Activated naive CD8-positive, alpha-beta T cell treated with anti-CD3 and anti-CD28 coated beads, Interleukin-2, amount 50 U/mL, for 16 hours (primary cell): ENCODE results near the gene CRELD2.
A peak's percentile ranks its signal among the peaks of the same experiment; 100 is the strongest.

Experiments used
- DNase-seq: peaks from one replicate; pipeline ENCODE4 v3.0.0-alpha.2; 2020; ENCODE audit warnings: low read depth, low spot score

CRELD2 gene

DNA sequence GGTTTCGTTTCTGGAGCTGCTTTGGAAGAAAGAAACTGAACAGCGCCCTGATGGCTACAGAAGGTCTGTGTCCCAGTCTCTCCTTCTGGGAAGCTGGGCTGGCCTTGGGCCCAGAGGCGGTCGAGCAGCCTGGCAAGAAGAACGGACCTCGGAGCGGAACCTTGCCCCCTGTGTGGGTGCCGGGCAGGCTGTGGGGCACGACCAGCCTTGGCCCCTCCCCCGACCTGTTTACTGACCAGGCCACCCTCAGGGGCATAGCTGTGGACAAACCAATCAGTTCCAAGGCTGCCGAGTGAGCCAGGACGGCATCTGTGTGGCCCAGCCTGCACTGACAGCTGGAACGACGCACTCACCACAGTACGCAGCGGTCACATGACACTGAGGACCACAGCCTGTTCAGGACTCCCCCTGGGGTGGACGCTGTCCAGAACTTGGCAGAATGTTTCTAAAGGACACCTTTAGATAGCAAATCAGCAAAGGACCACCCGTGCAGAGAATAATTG, 49.3 kb downstream of the CRELD2 start:
- no peak for DNase-seq

DNA sequence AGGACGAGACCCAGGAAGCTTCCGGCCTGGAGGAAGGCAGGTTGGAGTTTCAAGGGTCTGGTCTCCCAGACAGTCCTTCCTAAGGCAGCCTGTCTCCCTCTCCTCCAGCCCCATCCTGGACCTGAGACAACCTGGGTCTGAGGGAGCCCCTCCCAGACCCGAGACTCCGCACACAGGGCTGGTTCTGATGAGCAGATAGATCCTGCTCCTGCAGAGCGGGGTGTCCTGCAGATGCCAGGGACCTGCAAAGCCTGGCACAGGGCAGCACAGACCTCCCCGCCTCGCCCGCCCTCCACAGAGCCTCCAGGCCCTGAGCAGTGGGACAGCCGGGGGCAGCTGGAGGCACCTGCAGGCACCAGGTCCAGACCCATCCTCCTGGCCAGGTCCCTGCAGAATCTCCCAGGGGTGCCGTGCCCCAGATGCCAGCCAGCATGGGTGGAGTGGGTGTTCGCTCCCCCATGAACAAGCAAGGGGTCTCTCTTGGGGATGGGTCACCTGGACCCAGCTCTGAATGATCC, 49.9 kb downstream of the CRELD2 start:
- DNase-seq = no peak

- DNase-seq = no peak
Observed at GRCh38 chr22:49968831-49969661, 50.6 kb downstream of the CRELD2 start.

DNA sequence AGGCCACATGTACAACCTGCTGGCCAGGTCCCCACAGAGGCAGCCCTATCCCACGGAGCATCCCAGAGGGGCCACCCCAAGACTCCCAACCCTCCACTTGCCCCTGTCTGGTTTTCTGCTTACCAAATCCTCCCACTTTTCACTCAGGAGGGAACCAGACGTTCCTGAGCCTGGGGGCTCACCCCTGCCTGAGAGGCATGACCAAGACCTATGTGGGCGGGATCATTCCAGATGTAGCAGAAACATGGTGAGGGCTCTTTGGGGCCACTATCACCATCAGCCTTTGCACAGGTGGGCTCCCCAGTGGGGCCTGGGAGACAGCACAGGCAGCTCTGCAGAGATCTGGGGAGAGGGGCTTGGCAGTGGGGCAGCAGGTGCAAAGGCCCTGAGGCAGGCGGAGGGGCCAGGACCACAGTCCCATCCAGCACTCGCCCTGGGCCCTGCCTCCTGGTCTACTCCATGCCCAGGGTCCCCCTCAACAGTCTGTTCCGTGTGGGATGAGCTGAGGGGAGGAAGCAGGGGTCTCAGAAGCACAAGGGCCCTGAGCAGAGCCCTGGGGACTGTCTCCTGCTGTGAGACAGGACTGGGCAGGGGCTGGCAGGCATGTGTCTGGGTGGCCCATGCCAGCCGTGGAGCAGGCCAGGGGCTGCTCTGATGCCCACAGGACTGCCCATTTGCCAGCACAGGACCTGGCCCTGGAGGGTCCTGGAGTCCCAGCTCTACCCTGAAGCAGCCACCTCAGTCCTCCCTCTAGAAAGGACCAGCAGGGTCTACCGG, 51.5 kb downstream of the CRELD2 start:
- no peak for DNase-seq

DNA sequence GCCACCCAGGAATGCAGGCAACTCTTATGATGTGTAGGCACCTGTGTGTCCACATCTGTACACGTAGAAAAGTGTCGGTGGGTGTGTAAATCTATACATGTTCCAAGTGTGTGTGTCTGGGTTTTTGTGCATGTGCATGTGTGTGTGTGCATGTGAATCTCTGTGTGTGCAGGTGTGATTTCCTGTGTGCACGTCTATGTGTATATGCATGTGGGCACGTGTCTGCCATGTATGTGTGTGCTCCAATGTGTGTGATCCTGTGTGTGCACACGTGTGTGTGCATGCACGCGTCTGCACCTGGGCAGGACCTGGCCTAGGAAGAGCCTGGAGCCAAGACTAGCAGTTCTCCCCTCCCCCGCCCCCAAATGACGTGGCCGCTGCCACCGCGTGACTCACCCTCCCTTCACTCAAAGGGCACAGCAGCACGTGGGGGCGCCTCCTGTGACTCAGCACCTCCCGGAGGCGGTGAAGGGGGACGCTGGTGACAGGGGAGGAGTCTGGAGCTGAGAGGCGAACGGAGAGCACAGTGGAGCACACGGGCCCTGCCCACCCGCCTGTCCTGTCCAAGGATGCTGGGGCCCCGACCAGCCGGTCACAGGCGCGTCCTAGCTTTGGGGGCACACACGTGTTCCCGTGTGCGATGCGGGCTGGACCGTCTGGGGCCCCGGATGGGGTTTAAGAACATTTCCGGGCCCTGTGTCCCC, 52.2 kb downstream of the CRELD2 start:
- DNase-seq = peak; percentile 93

GRCh38 chr22:49971232-49972162, 53.1 kb downstream of the CRELD2 start:
- DNase-seq = peak; percentile 56

DNA sequence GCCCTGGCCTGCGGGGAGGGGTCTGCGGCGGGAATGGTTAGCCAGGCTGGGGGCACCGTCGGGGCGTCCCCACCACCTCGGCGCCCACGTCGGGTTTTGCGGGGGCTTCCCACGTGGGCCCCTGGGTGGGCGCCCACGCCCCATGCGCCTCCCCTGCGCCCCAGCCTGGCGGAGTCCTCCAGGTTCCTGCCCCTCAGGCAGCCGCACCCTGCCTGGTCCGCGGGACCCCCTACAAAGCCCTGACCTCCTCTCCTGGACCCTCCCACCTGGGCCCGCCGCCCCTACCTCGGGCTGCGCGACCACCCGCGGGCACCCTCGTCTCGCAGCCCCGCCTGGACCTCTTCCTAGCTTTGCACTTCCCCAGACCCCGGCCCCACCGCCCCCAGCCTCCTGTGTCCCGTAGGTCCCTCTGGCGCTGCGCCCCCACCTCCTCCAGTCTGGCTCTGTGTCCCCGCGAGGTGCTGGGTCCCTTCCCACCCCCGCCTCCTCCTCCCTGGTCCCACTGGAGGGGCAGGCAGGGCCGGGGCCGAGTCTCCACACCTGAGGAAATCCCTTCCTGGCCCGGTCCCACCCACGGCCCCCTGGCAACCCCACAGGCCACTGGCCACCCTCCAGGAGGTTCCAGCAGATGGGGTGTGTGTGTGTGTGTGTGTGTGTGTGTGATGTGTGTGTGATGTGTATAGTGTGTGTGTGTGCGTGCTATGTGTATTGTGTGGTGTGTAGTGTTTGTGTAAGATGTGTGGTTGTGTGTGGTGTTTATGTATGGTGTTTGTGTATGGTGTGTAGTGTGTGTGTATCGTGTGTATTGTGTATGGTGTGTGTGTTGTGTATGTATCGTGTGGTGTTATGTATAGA, 54.0 kb downstream of the CRELD2 start:
- no peak for DNase-seq

DNA sequence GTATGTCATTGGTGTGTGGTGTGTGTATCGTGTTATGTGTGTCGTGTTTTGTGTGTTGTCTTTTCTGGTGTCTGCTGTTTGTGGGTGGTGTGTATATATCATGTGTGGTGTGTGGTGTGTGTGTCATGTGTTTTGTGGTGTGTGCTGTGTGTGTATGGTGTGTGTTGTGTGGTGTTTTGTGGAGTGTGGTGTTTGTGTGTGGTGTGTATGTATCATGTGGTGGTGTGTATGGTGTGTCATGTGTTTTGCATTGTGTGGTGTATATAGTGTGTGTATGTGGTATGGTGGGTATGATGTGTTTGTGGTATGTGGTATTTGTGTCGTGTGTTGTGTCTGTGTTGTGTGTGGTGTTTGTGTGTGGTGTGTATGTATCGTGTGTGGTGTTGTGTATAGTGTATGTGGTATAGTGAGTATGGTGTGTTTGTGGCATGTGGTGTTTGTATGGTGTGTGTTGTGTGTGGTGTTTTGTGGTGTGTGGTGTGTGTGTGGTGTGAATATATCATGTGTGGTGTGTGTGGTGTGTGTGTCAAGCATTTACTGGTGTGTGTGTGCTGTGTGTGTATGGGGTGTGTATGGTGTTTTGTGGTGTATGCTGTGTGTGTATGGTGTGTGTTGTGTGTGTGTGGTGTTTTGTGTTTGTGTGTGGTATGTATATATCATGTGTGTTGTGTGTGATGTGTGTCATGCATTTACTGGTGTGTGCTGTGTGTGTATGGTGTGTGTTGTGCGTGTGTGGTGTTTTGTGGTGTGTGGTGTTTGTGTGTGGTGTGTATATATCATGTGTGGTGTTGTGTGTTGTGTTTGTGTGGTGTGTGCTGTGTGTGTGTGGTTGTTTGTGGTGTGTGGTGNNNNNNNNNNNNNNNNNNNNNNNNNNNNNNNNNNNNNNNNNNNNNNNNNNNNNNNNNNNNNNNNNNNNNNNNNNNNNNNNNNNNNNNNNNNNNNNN, 54.9 kb downstream of the CRELD2 start:
- no peak for DNase-seq

GRCh38 chr22:49975543-49976389, 57.3 kb downstream of the CRELD2 start:
- DNase-seq = no peak

GRCh38 chr22:49976439-49977175, 58.2 kb downstream of the CRELD2 start:
- no peak for DNase-seq
